Measurements from ENCODE around the gene ADPRH. TPM values are rescaled to one million over a fixed set of nuclear protein-coding genes. Genes with fewer than 3 reads are reported as not detected.
"Not testable (repeated sequence)": the region's sequence is repeated elsewhere in the genome, so short reads cannot be mapped to it uniquely, and the experiment has no call there.

The ADPRH gene
- total RNA-seq, 2 donors from 2014 or later, result 11.4 to 14.7 TPM

DNA sequence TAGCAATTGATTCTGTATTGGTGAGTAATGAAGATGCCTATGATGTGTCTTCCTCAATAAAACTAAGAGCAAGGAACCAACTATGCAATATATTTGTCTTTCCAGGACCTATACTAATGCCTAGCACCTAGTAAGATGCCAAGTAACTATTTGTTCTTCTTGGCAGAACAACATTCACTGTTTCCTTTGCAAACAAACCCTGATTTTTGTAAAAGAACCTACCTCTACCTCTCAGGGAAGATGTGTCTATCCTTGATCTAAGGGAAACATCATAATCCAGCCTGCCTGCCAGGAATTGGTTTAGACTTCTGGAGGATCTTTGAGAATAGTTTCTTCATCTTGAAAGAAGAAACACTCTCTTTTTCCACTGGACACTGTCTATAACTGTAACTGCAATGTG, 3.8 kb upstream of the ADPRH start:
- no peaks in the 10 kb centered on the region for H3K9me3 Mint-ChIP-seq
- no peaks in the 10 kb centered on the region for H3K36me3 Mint-ChIP-seq (ENCODE audit: low read depth)
- H3K27ac Mint-ChIP-seq, result no peak overlapping the region
- H3K4me1 Mint-ChIP-seq, result peaks cover 3% of the 10 kb centered on the region
- no peaks in the 10 kb centered on the region for H3K27me3 Mint-ChIP-seq
- no peak overlapping the region for H3K4me3 Mint-ChIP-seq
- no peak for ATAC-seq (replicated peaks)

DNA sequence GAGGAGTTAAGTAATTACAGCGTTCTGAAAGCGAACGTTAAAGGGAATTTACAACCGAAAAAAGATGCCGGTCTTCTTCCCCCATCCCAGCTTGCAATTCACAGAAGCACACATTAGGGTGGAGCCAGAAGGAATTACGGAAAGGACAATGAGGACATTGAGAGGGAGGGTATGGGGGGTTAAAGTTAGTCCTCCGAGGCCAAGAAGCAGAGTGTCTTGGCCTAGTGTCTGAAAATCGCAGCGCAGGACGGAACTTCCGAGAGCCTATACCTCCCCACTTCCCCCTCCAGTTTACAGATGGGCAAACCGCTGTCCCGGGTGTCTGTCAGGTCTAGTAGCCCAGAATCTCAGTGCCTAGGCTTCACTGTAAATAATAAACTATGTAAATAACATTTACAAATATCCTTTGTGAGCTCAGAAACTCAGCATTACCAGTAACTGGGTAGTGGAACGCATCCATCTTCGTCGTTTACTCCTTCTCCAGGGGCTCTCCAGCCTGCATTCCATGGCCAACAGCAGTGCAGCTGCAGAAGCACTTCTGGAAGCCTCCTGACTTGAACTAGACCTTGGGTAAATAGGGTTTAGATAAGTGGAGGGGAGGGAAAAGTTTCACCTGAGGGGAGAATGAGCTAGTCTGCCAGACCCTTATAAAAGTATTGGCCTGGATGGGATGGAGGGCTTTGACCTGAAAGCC, 922 bp downstream of the ADPRH start:
- no peaks in the 10 kb centered on the region for H3K9me3 Mint-ChIP-seq
- H3K4me1 Mint-ChIP-seq, result peaks cover 11% of the 10 kb centered on the region
- peak overlapping the region; percentile 87 for H3K4me3 Mint-ChIP-seq
- H3K36me3 Mint-ChIP-seq (ENCODE audit: low read depth), result no peaks in the 10 kb centered on the region
- peak overlapping the region; percentile 91 for H3K27ac Mint-ChIP-seq
- peak; percentile 20 for ATAC-seq (replicated peaks)
- H3K27me3 Mint-ChIP-seq, result no peaks in the 10 kb centered on the region

DNA sequence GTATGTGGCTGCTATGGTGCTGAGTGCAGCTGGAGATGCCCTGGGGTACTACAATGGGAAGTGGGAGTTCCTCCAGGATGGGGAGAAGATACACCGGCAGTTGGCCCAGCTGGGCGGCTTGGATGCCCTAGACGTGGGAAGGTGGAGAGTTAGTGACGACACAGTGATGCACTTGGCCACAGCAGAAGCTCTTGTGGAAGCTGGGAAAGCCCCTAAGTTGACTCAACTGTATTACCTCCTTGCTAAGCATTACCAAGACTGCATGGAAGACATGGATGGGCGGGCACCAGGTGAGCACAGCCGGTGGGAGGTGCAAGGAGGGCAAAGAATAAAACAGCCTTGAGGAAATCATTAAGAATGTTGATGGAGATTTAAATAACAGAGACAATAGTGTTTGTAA, 2.9 kb downstream of the ADPRH start:
- H3K27ac Mint-ChIP-seq, result peak overlapping the region; percentile 31

DNA sequence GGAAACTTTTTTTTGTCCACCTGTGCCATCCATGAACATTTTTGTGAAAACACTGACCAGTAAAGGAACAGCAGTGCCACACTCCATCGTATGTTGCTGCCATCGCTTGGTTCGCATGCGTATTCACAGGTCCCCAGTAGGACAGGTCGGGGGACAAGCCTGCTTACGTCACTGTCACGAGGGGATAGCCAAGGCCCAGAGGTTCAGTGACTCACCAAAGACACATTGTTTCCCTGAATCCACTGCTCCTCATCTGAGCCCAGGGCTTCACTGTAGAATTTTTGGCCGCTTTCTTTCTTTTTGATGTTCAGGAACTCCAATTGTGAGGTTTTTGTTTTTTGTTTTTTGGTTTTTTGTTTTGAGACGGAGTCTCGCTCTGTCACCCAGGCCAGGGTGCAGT, 5.9 kb downstream of the ADPRH start:
- H3K36me3 Mint-ChIP-seq (ENCODE audit: low read depth), result no peaks in the 10 kb centered on the region
- no peak for ATAC-seq (replicated peaks)
- H3K4me3 Mint-ChIP-seq, result no peak overlapping the region
- no peaks in the 10 kb centered on the region for H3K9me3 Mint-ChIP-seq
- peaks cover 28% of the 10 kb centered on the region for H3K4me1 Mint-ChIP-seq
- H3K27me3 Mint-ChIP-seq, result no peaks in the 10 kb centered on the region
- no peak overlapping the region for H3K27ac Mint-ChIP-seq

More for the DNA sequence above, 2.9 kb downstream of the ADPRH start:
- ATAC-seq (replicated peaks), result peak; percentile 89
- Mint-ChIP-seq H3K4me1 (peaks cover 16% of the 10 kb centered on the region), H3K4me3 (peak overlapping the region; percentile 49), H3K9me3 (no peaks in the 10 kb centered on the region), H3K36me3 (ENCODE audit: low read depth) (no peaks in the 10 kb centered on the region), H3K27me3 (no peaks in the 10 kb centered on the region)

DNA sequence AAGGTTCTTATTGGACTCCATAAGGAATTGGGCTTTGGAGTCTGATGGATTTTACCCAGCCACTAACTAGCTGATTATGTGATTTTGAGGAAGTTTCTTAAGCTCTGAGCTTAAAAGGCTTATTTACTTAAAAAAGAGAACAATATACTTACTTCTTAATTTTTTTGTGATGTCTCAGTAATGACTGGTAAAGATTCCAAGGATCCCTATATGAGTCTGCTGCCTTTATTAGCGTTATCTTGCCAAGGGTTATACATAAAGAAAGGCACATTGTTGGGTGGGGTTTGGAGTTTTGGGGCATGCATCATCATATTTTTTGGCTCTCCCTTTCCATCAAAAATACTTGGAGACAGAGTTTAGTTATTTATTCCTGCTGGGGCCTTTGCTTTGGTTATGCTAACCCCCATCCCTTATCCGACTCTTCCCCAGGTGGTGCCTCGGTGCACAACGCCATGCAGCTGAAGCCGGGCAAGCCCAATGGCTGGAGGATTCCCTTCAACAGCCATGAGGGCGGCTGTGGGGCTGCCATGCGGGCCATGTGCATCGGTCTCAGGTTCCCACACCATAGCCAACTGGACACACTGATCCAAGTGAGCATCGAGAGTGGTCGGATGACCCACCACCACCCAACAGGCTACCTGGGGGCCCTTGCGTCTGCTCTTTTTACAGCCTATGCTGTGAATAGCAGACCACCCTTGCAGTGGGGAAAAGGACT, 6.7 kb downstream of the ADPRH start:
- no peak for ATAC-seq (replicated peaks)
- Mint-ChIP-seq H3K9me3 (no peaks in the 10 kb centered on the region), H3K4me3 (no peak overlapping the region), H3K36me3 (ENCODE audit: low read depth) (no peaks in the 10 kb centered on the region), H3K27ac (no peak overlapping the region), H3K4me1 (peaks cover 24% of the 10 kb centered on the region), H3K27me3 (no peaks in the 10 kb centered on the region)

DNA sequence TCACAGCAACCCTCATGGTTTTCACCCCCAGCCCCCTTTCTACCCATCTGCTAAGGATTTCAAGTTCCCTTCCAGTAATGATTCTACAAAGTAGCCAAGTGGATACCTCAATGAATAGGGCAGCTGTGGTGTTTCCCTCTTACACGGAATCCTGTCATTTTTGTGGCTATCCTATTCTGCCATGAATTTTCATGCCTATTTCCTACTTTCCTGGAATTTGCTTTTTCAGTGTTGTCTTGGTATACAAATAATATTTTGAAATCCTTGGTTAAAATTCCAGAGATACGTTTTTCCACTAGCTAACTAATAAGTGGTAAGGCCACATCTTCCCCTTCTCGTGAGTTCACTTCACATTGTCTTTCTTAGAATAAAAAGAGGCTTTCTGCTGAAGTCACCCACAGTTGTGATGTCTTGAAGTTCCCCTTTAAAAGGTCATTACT, 7.5 kb downstream of the ADPRH start:
- peak overlapping the region; percentile 45 for H3K4me3 Mint-ChIP-seq
- peaks cover 24% of the 10 kb centered on the region for H3K4me1 Mint-ChIP-seq
- ATAC-seq (replicated peaks), result no peak
- H3K9me3 Mint-ChIP-seq, result no peaks in the 10 kb centered on the region
- H3K27me3 Mint-ChIP-seq, result no peaks in the 10 kb centered on the region
- no peak overlapping the region for H3K27ac Mint-ChIP-seq
- no peaks in the 10 kb centered on the region for H3K36me3 Mint-ChIP-seq (ENCODE audit: low read depth)

DNA sequence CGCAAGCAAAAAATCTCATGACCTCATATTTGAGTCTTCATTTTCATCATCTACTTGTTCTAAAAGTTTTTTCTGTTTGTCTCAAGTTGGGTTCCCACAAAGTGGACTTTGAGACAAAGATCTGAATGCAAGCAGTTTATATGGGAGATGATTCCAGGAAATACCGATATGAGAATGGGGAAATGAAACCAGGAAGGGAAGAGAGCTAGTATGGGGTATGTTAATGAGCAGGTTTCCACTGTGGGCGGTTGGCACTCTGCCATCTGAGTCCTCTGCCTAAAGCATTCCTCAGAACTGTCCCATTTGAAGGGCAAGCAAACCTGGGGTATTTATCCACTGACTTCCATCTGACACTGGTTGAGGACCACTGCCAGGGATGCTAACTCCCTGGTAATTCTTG, 8.8 kb downstream of the ADPRH start:
- Mint-ChIP-seq H3K36me3 (ENCODE audit: low read depth) (no peaks in the 10 kb centered on the region), H3K27ac (peak overlapping the region; percentile 14), H3K4me1 (peaks cover 18% of the 10 kb centered on the region), H3K9me3 (no peaks in the 10 kb centered on the region), H3K4me3 (peak overlapping the region; percentile 45), H3K27me3 (no peaks in the 10 kb centered on the region)
- peak; percentile 62 for ATAC-seq (replicated peaks)

DNA sequence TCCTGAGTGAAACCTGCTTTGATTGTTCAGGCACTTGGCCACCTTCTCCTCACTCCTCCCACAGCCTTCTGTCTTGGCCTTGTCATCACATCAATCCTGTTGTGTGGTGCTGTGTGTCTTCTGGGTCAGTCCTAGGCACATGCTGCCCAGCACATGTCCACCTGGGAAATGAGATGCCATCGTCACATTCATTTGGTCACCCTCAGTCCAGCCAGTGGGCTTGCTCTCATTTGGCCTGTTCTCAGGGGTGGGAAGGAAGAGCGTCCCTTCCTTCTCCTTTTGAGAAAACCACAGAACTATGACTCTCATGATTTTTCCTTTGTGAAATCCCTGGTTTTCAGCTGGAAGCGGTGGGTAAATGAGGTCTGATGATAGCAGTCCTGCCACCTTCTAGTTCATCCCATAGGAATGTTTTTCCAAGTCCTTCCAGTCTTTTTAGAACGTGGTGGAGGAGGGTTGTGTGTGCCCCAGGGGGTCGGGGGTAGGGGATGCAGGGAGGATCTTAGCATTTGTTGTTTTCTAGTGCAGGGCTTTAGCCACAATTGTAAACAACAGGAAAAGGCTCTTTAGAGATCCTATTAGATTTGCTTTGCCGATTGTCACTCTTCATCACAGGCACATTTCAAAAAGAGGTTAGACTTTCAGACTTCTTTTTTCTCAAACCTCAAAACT, 9.9 kb downstream of the ADPRH start:
- Mint-ChIP-seq H3K27me3 (no peaks in the 10 kb centered on the region), H3K9me3 (no peaks in the 10 kb centered on the region), H3K4me3 (peak overlapping the region; percentile 45), H3K36me3 (ENCODE audit: low read depth) (no peaks in the 10 kb centered on the region), H3K4me1 (peaks cover 18% of the 10 kb centered on the region), H3K27ac (no peak overlapping the region)
- ATAC-seq (replicated peaks), result peak; percentile 45

DNA sequence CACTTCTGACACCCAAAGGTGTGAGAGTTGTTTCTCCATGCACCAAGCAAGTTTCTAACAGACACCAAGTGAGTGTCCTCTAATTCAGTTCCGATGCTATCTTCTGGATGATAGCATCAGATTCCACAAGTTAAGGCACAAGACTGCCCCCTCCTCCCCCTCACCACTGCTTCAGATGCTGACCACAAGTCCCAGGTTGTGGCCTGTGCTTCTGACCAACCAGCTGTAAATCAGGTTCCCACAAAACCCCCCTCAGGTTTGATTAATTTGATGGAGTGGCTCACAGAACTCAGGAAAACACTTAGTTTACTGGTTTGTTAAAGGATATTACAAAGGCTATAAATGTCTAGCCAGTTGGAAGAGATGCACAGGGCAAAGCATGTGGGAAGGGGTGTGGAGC, 11.4 kb downstream of the ADPRH start:
- Mint-ChIP-seq H3K4me1 (peaks cover 18% of the 10 kb centered on the region), H3K4me3 (no peak overlapping the region), H3K9me3 (no peaks in the 10 kb centered on the region), H3K36me3 (ENCODE audit: low read depth) (no peaks in the 10 kb centered on the region), H3K27me3 (no peaks in the 10 kb centered on the region), H3K27ac (no peak overlapping the region)
- no peak for ATAC-seq (replicated peaks)

DNA sequence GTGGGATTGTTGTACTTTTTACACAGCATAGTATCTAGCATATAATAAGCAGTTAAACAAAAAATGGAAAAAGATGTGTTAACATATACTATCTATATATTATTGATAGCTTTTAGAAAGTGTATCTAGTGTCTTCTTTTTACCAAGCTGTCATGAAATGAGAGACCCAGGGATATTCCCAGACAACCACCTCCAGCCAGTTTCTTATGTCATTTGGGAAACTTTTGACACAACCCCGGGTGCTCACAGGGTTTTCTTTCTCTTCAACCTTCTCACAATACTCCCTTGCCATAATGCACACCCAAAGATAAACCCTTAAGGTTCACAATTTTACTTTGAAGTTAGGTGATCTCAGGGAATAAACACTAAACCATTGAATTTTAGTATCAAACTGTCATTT, 13.6 kb downstream of the ADPRH start:
- no peaks in the 10 kb centered on the region for H3K36me3 Mint-ChIP-seq (ENCODE audit: low read depth)
- no peaks in the 10 kb centered on the region for H3K27me3 Mint-ChIP-seq
- no peak overlapping the region for H3K4me3 Mint-ChIP-seq
- peaks cover 17% of the 10 kb centered on the region for H3K4me1 Mint-ChIP-seq
- no peak for ATAC-seq (replicated peaks)
- no peaks in the 10 kb centered on the region for H3K9me3 Mint-ChIP-seq
- no peak overlapping the region for H3K27ac Mint-ChIP-seq

DNA sequence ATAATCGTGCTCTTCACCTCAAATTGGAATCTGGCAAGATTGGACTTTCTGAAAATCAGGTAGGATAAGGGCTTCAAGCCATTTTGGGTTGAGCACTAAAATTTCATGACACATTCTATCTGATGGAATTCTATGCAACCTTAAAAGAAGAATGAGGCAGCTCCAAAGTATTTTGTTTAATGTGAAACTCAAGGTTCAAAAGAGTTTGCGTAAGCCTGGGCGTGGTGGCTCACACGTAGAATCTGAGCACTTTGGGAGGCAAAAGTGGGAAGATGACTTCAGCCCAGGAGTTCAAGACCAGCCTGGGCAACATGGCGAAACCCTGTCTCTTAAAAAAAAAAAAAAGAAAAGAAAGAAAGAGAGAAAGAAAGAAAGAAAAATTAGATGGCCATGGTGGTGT, 14.8 kb downstream of the ADPRH start:
- Mint-ChIP-seq H3K9me3 (no peaks in the 10 kb centered on the region), H3K4me3 (no peak overlapping the region), H3K27ac (no peak overlapping the region), H3K36me3 (ENCODE audit: low read depth) (no peaks in the 10 kb centered on the region), H3K27me3 (no peaks in the 10 kb centered on the region), H3K4me1 (peaks cover 14% of the 10 kb centered on the region)
- ATAC-seq (replicated peaks), result no peak

DNA sequence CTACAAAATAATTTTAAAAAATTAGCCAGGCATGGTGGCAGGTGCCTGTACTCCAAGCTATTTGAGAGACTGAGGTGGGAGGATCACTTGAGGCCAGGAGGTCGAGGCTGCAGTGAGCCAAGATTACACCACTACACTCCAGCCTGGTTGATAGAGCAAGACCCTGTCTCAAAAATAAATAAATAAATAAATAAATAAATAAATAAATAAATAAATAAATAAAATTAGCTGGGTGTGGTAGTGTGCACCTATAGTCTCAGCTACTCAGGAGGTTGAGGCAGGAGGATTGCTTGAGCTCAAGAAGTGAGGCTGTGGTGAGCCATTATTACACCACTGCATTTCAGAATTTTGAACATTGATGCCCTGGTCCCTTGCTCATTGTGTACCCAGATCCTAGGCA, 15.6 kb downstream of the ADPRH start:
- not testable (repeated sequence) for ATAC-seq (replicated peaks); H3K4me3 Mint-ChIP-seq; H3K9me3 Mint-ChIP-seq; H3K36me3 Mint-ChIP-seq (ENCODE audit: low read depth); H3K27ac Mint-ChIP-seq; H3K27me3 Mint-ChIP-seq
- H3K4me1 Mint-ChIP-seq, result peaks cover 17% of the 10 kb centered on the region

DNA sequence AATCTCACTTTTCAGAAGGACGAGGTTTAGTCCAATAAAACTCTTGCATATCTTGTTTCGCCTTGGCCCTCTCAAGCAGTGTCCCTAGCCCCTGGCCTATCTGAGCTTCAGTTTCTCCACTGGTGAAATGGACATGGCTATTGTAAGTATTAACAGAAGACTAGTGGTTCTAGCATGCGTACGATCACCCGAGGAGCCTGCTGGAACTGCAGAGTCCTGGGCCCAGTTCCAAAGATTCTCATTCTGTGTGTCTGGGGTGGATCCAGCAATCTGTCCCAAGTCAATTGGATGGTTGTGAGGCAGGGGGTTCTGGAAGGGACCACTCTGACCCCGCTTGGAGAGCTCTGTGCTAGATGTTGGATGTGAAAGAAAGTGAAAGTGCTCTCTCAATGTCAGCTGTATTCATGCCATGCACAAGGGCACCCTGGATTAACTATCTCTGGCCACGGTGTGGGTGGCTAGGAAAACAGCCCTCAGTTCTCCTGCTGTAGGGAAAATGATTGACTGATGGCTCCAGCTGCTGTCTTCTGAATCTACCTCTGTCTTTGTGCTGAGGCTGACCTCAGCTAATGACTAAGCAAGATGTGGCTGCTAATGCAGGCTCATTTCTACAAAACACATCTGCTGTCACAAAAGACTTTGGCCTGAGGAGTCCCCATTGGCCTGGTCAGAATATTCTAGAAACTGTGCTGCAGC, 16.5 kb downstream of the ADPRH start:
- no peak for ATAC-seq (replicated peaks)
- peaks cover 18% of the 10 kb centered on the region for H3K4me1 Mint-ChIP-seq
- no peak overlapping the region for H3K27ac Mint-ChIP-seq

DNA sequence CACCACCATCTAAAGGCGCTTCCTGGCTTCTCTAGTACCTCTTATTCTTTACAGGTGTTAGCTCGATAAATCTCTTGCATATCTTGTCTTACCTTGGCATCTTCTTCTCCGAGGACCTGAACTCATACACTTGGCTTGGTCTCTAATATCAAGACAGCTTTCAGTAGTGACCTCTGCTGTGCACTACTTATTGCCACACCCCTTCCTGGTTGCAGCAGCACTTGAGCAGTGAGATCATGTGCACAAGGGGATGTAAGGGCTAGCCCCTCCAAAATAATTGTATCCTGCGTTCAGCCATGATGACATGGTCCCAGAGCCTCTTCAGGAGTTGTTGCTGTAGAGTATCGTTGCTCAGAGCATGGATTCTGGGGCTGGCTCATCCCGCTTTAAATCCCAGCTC, 17.1 kb downstream of the ADPRH start:
- ATAC-seq (replicated peaks), result no peak
- Mint-ChIP-seq H3K27me3 (peaks cover 3% of the 10 kb centered on the region), H3K9me3 (no peaks in the 10 kb centered on the region), H3K27ac (no peak overlapping the region), H3K4me1 (peaks cover 18% of the 10 kb centered on the region), H3K36me3 (ENCODE audit: low read depth) (no peaks in the 10 kb centered on the region), H3K4me3 (no peak overlapping the region)

More for the DNA sequence above, 16.5 kb downstream of the ADPRH start:
- H3K27me3 Mint-ChIP-seq, result peaks cover 3% of the 10 kb centered on the region
- no peaks in the 10 kb centered on the region for H3K36me3 Mint-ChIP-seq (ENCODE audit: low read depth)
- H3K9me3 Mint-ChIP-seq, result no peaks in the 10 kb centered on the region
- H3K4me3 Mint-ChIP-seq, result no peak overlapping the region

Measured in activated T-helper 17 cell treated with anti-CD3 and anti-CD28 coated beads, Interleukin-2, amount 50 U/mL, for 72 hours (primary cell).